Measurements from ENCODE around the gene AKAP3.

Gene AKAP3

DNA sequence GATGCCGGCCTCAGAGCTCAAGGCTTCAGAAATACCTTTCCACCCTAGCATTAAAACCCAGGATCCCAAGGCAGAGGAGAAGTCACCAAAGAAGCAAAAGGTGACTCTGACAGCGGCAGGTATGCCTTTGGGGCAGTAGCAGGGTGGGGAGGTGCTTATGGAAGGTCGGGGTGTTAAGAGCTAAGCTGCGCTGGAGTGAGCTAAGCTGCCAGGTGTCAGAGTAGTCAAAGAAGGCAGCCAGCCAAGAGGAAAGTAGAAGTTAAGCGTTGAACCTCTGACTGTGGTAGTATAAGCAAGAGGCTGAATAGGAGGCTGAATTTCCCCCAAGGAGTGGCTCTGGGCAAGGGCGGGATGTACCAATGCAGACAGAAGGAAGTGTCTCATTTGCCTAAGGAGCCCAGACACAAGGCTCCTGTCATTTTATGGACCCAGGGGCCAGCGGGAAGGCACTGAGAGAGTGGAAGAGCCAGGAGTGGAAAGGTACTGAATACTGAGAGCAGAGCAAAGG, 57.6 kb downstream of the AKAP3 start:
- DNase-seq: no peak

DNA sequence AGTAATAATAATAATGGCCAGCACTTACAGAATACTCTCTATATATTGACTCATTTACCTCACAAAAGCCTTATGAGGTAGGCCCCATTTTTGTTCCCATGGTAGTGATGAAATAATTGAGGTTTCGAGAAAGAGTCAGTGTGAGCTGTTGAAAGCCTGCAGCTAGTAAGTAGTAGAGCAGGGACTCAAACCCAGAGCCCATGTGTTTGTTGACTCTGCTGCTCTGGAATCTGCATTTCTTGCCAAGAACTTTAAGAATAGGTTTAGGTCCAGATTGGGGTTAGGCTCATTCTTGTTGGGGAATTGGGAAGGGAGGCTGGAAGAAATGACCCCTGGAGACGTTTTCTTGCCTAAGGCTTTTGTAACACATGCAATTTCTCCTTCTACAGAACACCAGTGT, 58.9 kb downstream of the AKAP3 start:
- no peak for DNase-seq

- DNase-seq: no peak
Observed at GRCh38 chr12:4588916-4589315, 59.9 kb downstream of the AKAP3 start.

- no peak for DNase-seq
Observed at GRCh38 chr12:4587108-4587507, 61.7 kb downstream of the AKAP3 start.

DNA sequence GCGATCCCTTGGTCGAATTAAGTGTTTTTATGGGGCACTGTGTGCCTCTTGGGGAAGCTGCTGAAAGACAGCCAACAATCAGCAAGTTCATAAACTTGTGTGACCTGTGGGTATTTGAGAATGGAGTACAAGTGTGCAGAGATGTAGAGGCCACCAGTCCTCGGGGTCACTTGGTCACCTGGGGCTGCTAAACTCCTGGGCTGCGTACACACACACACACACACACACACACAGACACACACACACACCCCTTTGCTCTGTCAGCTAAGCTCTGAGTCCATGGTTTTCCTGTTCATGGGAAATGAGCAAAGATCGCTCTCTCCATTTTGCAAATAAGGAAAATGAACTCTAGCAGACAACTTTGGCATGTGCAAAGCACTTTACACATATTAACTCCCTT, 62.4 kb downstream of the AKAP3 start:
- DNase-seq: no peak

DNA sequence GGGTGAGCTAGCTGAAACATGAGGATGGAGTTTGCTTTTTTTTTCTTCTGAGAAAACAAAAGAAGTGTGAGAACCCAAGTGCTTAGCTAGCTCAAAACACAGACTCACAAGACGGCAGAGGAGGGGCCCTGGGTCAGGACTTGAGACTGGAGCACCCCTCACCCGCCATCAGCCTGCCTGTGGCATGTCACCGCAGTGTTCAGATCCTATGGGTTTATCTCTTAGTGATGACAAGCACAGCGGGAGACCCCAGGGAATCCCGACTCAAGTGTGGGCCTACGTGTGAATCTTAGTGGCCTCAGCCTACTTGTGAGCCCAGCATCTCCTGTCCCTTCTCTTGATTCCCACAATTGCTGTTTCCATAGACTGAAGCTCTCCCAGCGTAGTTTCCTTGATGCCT, 64.0 kb downstream of the AKAP3 start:
- no peak for DNase-seq

DNA sequence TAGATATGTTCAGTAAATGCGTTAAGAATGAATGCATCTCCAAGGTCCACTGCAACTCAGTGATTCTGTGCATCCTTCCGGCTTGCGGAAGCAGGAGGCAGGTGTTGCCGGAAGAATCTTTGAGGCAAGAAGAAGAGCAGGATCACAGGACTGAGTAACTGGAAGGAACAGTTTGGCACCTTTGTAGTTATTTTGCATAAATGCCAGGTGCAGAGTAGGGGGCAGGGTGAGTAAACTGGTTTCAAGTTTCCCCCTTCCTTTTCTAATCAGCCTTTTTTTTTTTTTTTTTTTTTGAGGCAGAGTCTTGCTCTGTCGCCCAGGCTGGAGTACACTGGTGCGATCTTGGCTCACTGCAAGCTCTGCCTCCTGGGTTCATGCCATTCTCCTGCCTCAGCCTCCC, 64.6 kb downstream of the AKAP3 start:
- no peak for DNase-seq

DNA sequence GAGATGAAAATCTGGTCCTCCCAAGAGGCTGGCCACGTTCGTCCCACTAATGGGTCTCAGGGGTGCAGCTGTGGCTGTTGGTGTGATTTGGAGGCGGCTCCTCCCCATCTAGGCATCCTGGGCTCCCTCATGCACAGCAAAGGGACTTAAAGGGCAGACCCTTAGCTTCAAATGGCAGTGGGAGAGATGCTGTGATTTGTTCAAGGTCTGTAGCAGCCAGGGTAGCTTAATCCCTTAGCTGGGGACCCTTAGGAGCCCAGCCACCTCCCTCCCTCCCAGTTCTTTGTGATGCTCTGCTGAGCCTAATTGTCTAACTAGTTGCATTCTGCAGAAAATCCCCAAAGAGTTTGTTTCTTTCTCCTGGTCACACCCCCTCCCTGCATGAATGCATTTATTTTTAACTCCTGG, 68.6 kb downstream of the AKAP3 start:
- no peak for DNase-seq

DNA sequence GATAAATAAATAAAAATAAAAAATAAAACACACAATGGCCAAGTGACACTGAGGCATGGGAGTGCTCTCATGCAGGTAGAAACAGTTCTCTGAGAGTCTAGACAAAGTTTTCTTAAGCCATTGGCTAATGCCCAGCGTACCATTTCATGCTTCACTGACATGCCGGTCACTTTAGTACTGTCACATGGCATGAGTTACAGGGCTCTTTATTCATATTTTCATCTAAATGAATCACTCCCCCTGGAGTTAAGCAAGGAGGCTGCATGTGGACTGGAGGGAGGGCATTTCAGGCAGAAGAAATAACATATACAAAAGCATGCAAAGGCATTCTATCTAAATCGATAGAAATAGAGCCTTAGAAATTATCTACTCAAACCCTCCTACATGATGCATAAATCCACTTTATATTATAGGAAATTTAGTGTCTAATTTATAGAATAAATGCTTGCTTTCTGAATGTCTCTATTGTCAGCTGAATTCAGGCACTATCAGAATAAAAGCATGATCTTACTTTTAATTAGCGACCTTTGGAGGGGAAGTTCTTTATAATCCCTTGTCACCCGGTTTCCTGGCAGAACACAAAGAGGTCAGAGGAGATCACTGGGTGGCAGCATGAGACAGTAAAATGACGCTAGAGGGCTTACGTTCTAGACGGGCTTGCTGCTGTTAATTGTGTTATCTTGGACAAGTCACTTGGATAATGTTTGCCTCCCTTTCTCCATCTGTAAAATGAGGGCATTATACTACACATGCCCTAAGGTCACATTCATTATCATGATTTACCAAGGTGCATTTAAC, 69.3 kb downstream of the AKAP3 start:
- no peak for DNase-seq

- no peak for DNase-seq
Observed at GRCh38 chr12:4572680-4573079, 76.2 kb downstream of the AKAP3 start.

DNA sequence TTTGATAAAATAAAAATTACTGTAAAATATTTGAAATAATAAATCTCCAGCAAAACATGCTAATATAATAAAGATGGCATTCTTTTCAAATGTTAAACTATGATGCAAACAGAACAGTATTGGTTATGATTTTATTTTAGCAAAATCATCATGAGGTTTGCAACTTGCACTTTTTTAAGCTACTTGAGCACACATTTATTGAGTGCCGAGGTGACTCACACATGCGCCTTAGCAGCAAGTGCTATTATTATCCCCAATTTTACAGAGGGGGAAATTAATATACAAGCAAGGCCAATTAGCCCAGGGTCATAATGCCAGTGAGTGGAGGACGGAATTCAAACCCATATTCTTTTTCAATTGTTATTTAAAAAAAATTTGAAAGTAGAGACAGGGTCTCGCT, 79.6 kb downstream of the AKAP3 start:
- no peak for DNase-seq

DNA sequence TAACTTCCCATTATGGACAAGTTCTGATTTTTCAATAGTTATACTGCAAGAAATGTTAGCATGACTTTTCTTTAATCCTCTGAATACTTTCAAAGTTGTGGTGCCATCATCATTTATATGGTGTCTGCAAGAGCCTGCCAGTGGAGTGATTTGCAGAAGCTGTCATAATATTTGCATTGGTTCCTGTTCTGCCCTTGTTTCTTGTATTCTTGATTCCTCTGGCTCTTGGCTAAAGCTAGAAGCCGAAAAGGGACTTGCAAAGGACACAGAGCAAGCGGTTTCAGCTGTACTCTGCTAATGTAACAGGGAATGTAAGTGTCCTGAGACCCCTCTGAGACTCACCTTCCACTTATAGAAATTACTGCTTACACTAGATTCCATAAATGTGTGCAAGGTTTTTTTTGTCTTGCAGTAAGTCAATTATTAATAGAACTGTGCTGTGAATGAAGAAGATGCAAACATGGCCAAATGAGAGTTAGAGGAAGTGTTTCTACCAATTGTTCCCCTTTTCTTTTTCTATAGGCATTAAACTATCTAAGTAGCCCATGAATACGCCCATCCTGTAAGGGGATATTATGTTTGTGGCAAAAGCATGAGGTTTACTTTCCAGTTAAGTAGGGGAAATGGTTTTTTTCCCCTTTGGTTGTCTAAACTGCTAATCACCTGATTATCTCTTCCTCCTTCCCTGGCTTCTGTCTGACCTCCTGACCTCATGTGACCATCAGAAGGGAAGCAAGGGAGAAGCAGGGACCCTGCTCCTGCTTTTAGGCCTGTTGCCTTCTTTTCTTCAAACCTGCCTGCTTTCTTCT, 81.6 kb downstream of the AKAP3 start:
- DNase-seq: no peak

DNA sequence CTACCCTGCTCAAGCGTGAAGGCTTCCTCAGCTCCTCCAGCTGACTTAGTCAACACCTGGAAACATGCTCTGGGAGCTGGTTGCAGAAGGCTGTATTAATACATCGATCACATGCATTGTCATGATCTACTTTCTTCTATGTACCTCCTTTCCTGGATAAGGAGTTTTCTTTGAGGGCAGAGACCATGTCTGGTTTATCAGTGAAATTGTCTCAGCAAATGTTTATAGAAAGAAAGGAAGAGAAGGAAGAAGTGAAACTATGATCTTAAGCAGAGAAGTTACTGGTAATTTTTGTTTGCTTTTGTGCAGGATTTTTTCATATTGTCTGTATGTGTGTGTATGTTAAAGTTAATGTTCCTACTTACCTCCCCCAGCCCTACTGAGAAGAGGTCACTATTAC, 82.4 kb downstream of the AKAP3 start:
- no peak for DNase-seq
